Prostate gland (tissue), 2 donors: ENCODE results near the gene CLCNKA. TPM values are rescaled to one million over a fixed set of nuclear protein-coding genes. Genes with fewer than 3 reads are reported as not detected.
"Not testable (repeated sequence)": the region's sequence is repeated elsewhere in the genome, so short reads cannot be mapped to it uniquely, and the experiment has no call there.

Experiments
- DNase-seq: peaks from one replicate; pipeline ENCODE4 v3.0.0-alpha.2; 2019; ENCODE audit warnings: low spot score
- H3K27ac ChIP-seq, 2 donors: fragments of 200-600 bp; sonication (generic); 2 replicates each; pipeline ENCODE4 v1.5.1; 2017 to 2019
- H3K27me3 ChIP-seq: fragments of 200-600 bp; sonication (generic); replicated peaks from 2 replicates; pipeline ENCODE4 v1.5.1; 2019; ENCODE audit not compliant: insufficient read depth
- H3K36me3 ChIP-seq, 2 donors: fragments of 200-600 bp; sonication (generic); 1 replicate in 1 of 2; 2 replicates in 1 of 2; pipeline versions ENCODE4 v1.5.1 to v1.8.1; 2017 to 2019
- H3K4me1 ChIP-seq: fragments of 200-600 bp; sonication (generic); replicated peaks from 2 replicates; pipeline ENCODE4 v1.5.1; 2019
- H3K4me3 ChIP-seq, 2 donors: fragments of 200-600 bp; sonication (generic); 2 replicates each; pipeline ENCODE4 v1.5.1; 2017 to 2019
- H3K9me3 ChIP-seq: fragments of 200-600 bp; sonication (generic); 2 replicates; pipeline ENCODE4 v1.5.1; 2017
- CTCF ChIP-seq, 4 experiments: fragments of 200-600 bp in 2 of 4; fragments of 450-650 bp in 2 of 4; sonication (generic) in 2 of 4; IDR thresholded peaks; 1 replicate in 3 of 4; 2 replicates in 1 of 4; pipeline ENCODE4 v1.5.1; 2016 to 2019; ENCODE audit warnings: antibody characterized with exemption in 4 of 4, mild to moderate bottlenecking in 2 of 4, moderate library complexity in 2 of 4
- POLR2A ChIP-seq: fragments of 450-650 bp; IDR thresholded peaks from one replicate; pipeline ENCODE4 v1.6.1; 2016; ENCODE audit warnings: antibody characterized with exemption, mild to moderate bottlenecking
- POLR2AphosphoS5 ChIP-seq: sonication (generic); formaldehyde crosslinking; IDR thresholded peaks from one replicate; pipeline ENCODE4 v1.6.1; 2017; ENCODE audit warnings: antibody characterized with exemption
- WGBS: methylation state at CpG from one replicate; pipeline ENCODE4 v1.1.5; 2018; 5-methylcytosine and 5-hydroxymethylcytosine counted together
- intact Hi-C: fragments of 100-400 bp; cut with DNase I; formaldehyde crosslinking; loops from one replicate; pipeline ENCODE4 v1.14.2; 2022
- total RNA-seq, 2 donors: library from RNA; depleted of rRNA; stranded (reverse); fragments of >200 nt; gene quantifications; one replicate each; pipeline ENCODE4 v1.1.0, GENCODE V29; 2016

Gene CLCNKA
- total RNA-seq, 2 donors from 2014 or later = 0.41 to 2.1 TPM

GRCh38 chr1:15997076-15997585, 24.7 kb upstream of the CLCNKA start:
- no peak overlapping the region for H3K4me3 ChIP-seq
- no peaks in the 10 kb centered on the region for H3K36me3 ChIP-seq
- WGBS = 79% methylated on average over 9 of the region's 9 CpGs
- intact Hi-C loops = no loop called here
- H3K27me3 ChIP-seq = no peaks in the 10 kb centered on the region
- no peak for DNase-seq
- no peaks in the 10 kb centered on the region for H3K9me3 ChIP-seq
- no peak overlapping the region for H3K27ac ChIP-seq
- TF ChIP-seq POLR2AphosphoS5 = no peak
- no peaks in the 10 kb centered on the region for H3K4me1 ChIP-seq

- Histone ChIP-seq H3K9me3 (no peaks in the 10 kb centered on the region), H3K4me1 (no peaks in the 10 kb centered on the region), H3K27me3 (no peaks in the 10 kb centered on the region), H3K4me3 (no peak overlapping the region), H3K27ac (no peak overlapping the region), H3K36me3 (no peaks in the 10 kb centered on the region)
- no peak for DNase-seq
- no peak for TF ChIP-seq POLR2AphosphoS5
- no peak for TF ChIP-seq CTCF (IDR thresholded peaks at IDR 0.05)
- no peak for TF ChIP-seq POLR2A
- intact Hi-C loops = no loop called here
- WGBS = 78% methylated on average over 9 of the region's 9 CpGs
These were observed 24.1 kb upstream of the CLCNKA start for GRCh38 chr1:15997637-15998280.

GRCh38 chr1:15998929-15999328, 22.9 kb upstream of the CLCNKA start:
- Histone ChIP-seq H3K27ac (no peak overlapping the region), H3K27me3 (no peaks in the 10 kb centered on the region), H3K4me1 (no peaks in the 10 kb centered on the region), H3K4me3 (no peak overlapping the region), H3K36me3 (no peaks in the 10 kb centered on the region), H3K9me3 (no peaks in the 10 kb centered on the region)
- intact Hi-C loops = no loop called here
- 97% methylated on average over 11 of the region's 11 CpGs for WGBS
- TF ChIP-seq POLR2AphosphoS5 (no peak), CTCF (IDR thresholded peaks at IDR 0.05) (no peak), POLR2A (no peak)
- no peak for DNase-seq

- 97% methylated on average over 10 of the region's 10 CpGs for WGBS
- intact Hi-C loops, H3K36me3 ChIP-seq, H3K27ac ChIP-seq, H3K27me3 ChIP-seq, H3K4me1 ChIP-seq, DNase-seq, H3K4me3 ChIP-seq, H3K9me3 ChIP-seq: not testable (repeated sequence)
These were observed 20.6 kb upstream of the CLCNKA start for GRCh38 chr1:16001274-16001673.

- Histone ChIP-seq H3K36me3 (no peaks in the 10 kb centered on the region), H3K9me3 (no peaks in the 10 kb centered on the region), H3K4me3 (no peak overlapping the region), H3K27me3 (no peaks in the 10 kb centered on the region), H3K27ac (no peak overlapping the region), H3K4me1 (no peaks in the 10 kb centered on the region)
- no peak for DNase-seq
- TF ChIP-seq CTCF (IDR thresholded peaks at IDR 0.05) = no peak
- no peak for TF ChIP-seq POLR2AphosphoS5
- TF ChIP-seq POLR2A = no peak
- intact Hi-C loops = loop anchor here (5.0 kb wide), 1 partner anchor 52 kb away; no protein-coding TSS in a partner anchor
- 93% methylated on average over 5 of the region's 5 CpGs for WGBS
These were observed 16.2 kb upstream of the CLCNKA start for GRCh38 chr1:16005597-16005996.

GRCh38 chr1:16006010-16006409, 15.8 kb upstream of the CLCNKA start:
- Histone ChIP-seq H3K27ac (no peak overlapping the region), H3K36me3 (no peaks in the 10 kb centered on the region), H3K9me3 (no peaks in the 10 kb centered on the region), H3K4me3 (no peak overlapping the region), H3K4me1 (no peaks in the 10 kb centered on the region), H3K27me3 (no peaks in the 10 kb centered on the region)
- WGBS = 78% methylated on average over 11 of the region's 11 CpGs
- no peak for TF ChIP-seq CTCF (IDR thresholded peaks at IDR 0.05)
- TF ChIP-seq POLR2AphosphoS5 = no peak
- TF ChIP-seq POLR2A = no peak
- intact Hi-C loops = loop anchor here (5.0 kb wide), 1 partner anchor 51 kb away; no protein-coding TSS in a partner anchor
- DNase-seq = no peak
